WI38 (cell line): Measurements from ENCODE around the gene MAPK8IP2.
"Not testable (repeated sequence)": the region's sequence is repeated elsewhere in the genome, so short reads cannot be mapped to it uniquely, and the experiment has no call there.

Experiments used
- H3K4me3 ChIP-seq: 2 replicates; pipeline ENCODE4 v1.5.1; 2011; ENCODE audit warnings: low read depth, mild to moderate bottlenecking, control low read depth, low read length
- TF ChIP-seq, protein P1 (sequence below): IDR thresholded peaks from 2 replicates; pipeline ENCODE4 v1.5.1; 2012; ENCODE audit warnings: low read depth, mild to moderate bottlenecking, control low read depth, low read length

The MAPK8IP2 gene

DNA sequence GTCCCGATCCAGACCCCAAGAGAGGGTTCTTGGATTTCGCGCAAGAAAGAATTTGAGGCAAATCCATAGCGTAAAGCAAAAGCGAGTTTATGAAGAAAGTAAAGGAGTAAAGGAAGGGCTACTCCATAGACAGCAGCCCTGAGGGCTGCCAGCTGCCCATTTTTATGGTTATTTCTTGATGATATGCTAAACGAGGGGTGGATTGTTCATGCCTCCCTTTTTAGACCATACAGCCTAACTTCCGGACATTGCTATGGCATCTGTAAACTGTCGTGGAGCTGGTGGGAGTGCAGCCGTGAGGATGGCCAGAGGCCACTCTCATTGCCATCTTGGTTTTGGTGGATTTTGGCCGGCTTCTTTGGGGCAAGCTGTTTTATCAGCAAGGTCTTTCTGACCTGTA lies 52.7 kb downstream of the MAPK8IP2 start:
- no peak overlapping the region for H3K4me3 ChIP-seq
- TF ChIP-seq, protein P1, sequence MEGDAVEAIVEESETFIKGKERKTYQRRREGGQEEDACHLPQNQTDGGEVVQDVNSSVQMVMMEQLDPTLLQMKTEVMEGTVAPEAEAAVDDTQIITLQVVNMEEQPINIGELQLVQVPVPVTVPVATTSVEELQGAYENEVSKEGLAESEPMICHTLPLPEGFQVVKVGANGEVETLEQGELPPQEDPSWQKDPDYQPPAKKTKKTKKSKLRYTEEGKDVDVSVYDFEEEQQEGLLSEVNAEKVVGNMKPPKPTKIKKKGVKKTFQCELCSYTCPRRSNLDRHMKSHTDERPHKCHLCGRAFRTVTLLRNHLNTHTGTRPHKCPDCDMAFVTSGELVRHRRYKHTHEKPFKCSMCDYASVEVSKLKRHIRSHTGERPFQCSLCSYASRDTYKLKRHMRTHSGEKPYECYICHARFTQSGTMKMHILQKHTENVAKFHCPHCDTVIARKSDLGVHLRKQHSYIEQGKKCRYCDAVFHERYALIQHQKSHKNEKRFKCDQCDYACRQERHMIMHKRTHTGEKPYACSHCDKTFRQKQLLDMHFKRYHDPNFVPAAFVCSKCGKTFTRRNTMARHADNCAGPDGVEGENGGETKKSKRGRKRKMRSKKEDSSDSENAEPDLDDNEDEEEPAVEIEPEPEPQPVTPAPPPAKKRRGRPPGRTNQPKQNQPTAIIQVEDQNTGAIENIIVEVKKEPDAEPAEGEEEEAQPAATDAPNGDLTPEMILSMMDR: no peak

DNA sequence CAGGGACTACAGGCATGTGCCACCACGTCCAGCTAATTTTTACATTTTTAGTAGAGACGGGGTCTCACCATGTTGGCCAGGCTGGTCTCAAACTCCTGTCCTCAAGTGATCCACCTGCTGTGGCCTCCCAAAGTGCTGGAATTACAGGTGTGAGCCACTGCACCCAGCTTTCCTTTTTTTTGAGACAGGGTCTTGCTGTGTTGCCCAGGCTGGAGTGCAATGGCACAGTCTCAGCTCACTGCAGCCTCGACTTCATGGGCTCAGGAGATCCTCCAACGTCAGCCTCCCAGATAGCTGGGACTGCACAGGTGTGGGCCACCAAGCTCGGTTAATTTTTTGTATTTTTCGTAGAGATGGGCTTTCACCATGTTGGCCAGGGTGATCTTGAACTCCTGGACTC lies 54.1 kb downstream of the MAPK8IP2 start:
- not testable (repeated sequence) for H3K4me3 ChIP-seq

DNA sequence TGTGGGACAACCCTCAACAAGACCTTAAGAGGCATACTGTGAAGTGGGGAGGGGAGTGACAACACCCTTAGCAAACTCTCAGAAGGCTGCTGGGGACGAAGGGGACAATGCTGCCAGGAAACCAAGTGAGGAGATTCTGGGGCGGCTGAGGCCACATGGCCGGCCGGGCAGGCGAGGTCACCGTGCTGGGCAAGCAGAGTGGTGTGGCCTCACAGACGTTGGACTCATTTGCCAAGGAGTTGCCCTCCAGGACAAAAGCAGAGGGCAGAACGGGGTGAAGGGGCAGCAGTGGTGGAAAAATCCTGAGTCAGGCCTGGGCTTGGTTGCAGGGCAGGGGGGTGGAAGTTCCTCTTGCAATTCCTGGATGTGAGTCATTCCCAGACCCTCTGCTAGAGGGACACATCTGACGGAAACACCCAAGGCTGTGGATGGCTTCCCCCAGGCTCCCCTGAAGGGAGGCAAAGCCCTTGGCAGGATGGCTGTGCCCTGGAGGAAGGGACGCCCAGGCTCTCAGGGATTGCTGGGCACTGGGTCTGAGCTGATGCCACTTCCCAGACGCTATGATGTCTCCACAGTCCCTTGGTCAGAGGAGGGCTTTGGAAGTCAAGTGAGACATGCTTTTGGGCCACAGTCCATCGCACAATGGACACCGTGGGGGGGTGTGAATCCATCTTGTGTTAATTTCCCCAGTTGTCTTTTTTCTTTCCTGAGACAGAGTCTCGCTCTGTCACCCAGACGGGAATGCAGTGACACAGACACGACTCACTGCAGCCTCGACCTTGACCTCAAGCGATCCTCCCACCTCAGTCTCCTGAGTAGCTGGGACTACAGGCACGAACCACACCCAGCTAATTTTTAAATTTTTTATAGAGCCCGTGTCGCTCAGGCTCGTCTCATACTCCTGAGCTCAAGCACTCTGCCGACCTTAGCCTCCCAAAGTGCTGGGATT lies 55.8 kb downstream of the MAPK8IP2 start:
- no peak overlapping the region for H3K4me3 ChIP-seq
- TF ChIP-seq, protein P1: no peak

DNA sequence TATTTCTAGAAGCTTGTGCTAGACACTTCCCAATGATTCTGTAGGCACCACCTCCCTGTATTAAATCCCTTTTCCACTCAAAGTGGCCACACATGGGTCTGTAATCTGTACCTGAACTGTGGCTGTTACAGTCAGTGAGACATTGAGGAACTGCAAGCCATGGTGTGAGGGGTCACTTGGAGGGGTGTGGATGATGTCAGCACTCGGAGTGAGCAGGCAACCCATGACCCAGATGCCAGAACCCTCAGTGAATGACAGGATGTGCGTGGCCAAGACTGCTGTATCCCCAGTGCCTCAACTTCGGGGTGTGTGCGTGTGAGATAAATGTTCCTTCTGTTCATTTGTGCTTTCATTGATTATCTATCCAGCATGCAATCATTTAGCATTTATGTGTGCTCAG lies 57.3 kb downstream of the MAPK8IP2 start:
- TF ChIP-seq, protein P1: no peak

DNA sequence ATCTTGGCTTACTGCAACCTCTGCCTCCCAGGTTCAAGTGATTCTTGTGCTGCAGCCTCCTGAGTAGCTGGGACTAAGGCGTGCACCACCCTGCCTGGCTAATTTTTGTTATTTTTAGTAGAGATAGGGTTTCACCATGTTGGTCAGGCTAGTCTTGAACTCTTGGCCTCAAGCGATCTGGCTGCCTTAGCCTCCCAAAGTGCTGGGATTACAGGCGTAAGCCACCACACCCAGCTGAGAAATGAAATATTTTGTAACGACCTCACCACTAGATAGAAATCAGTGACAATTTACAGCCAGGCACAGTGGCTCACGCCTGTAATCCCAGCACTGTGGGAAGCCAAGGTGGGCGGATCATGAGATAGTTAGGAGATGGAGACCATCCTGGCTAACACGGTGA lies 59.1 kb downstream of the MAPK8IP2 start:
- H3K4me3 ChIP-seq: not testable (repeated sequence)

More for the DNA sequence above, 57.3 kb downstream of the MAPK8IP2 start:
- H3K4me3 ChIP-seq: no peak overlapping the region

DNA sequence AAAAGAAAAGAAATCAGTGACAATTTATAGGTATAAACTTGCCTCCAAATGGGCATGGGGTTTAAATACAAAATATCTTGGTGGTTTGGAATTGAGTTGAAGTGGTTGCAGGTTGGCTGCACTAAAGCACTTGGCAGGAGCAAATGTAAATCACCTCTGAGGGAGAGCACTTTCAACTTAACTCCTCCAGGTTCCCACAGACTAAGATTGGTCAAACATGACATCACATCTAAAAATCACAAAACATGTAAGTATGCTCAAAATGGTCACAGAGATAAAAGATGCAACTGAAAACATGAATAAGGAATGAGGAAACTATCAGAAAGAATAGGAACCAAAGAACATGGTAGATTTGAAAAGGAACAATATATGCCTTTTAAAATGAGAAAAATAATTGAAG lies 59.7 kb downstream of the MAPK8IP2 start:
- H3K4me3 ChIP-seq: no peak overlapping the region
- TF ChIP-seq, protein P1: no peak
